HG02973 (cell line): ENCODE measurements around the gene VPS45.

Experiments used
- ATAC-seq: cut with Tn5 transposase; IDR thresholded peaks from one replicate; pipeline ENCODE4 v1.9.1; 2021; ENCODE audit warnings: moderate library complexity; ENCODE audit not compliant: unreplicated experiment

The VPS45 gene

GRCh38 chr1:150155413-150156071, 88.0 kb downstream of the VPS45 start:
- ATAC-seq = no peak

GRCh38 chr1:150156868-150157603, 89.5 kb downstream of the VPS45 start:
- no peak for ATAC-seq

- no peak for ATAC-seq
These were observed 92.0 kb downstream of the VPS45 start for GRCh38 chr1:150159550-150159949.

GRCh38 chr1:150160964-150161621, 93.5 kb downstream of the VPS45 start:
- no peak for ATAC-seq

- ATAC-seq = no peak
These were observed 94.4 kb downstream of the VPS45 start for GRCh38 chr1:150161747-150162581.

GRCh38 chr1:150162582-150162861, 94.9 kb downstream of the VPS45 start:
- ATAC-seq = no peak

- ATAC-seq = peak; percentile 32
These were observed 95.5 kb downstream of the VPS45 start for GRCh38 chr1:150162862-150163706.

- no peak for ATAC-seq
These were observed 96.6 kb downstream of the VPS45 start for GRCh38 chr1:150164224-150164623.

GRCh38 chr1:150164779-150165178, 97.2 kb downstream of the VPS45 start:
- ATAC-seq = no peak

GRCh38 chr1:150165622-150166612, 98.3 kb downstream of the VPS45 start:
- ATAC-seq = no peak

- ATAC-seq = no peak
These were observed 101.5 kb downstream of the VPS45 start for GRCh38 chr1:150168960-150169601.

- ATAC-seq = no peak
These were observed 104.2 kb downstream of the VPS45 start for GRCh38 chr1:150171801-150172200.

GRCh38 chr1:150173141-150173585, 105.6 kb downstream of the VPS45 start:
- no peak for ATAC-seq

- ATAC-seq = no peak
These were observed 109.0 kb downstream of the VPS45 start for GRCh38 chr1:150176593-150176992.

- no peak for ATAC-seq
These were observed 111.0 kb downstream of the VPS45 start for GRCh38 chr1:150178548-150178947.

GRCh38 chr1:150179867-150180266, 112.3 kb downstream of the VPS45 start:
- ATAC-seq = no peak

- no peak for ATAC-seq
These were observed 112.9 kb downstream of the VPS45 start for GRCh38 chr1:150180474-150180873.

GRCh38 chr1:150182247-150182646, 114.7 kb downstream of the VPS45 start:
- no peak for ATAC-seq

- ATAC-seq = no peak
These were observed 115.5 kb downstream of the VPS45 start for GRCh38 chr1:150183061-150183460.
